ENCODE results near the gene VARS2. TPM values are rescaled to one million over a fixed set of nuclear protein-coding genes. Genes with fewer than 3 reads are reported as not detected.

Gene VARS2
- total RNA-seq, 1 experiment from 2014 or later = 39.8 TPM

DNA sequence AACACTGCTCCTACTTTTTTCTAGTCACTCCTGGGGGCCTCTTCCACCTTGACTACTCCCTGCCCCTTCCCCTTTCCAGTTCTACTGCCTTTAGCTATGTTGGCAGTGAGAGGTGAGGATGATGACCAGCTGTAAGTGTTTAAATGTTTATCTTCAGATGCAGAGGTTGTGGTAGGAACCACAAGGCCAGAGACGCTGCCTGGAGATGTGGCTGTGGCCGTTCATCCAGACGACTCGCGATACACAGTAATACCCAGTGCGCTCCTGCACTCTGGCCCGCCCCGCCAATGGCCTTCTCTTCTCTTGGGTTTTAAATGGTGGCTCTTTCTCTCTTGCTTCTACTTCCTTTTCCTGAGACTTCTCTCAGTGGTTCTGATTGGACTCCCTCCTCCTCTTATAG is 4.6 kb downstream of the VARS2 start (continued):
- TF ChIP-seq, protein P1, sequence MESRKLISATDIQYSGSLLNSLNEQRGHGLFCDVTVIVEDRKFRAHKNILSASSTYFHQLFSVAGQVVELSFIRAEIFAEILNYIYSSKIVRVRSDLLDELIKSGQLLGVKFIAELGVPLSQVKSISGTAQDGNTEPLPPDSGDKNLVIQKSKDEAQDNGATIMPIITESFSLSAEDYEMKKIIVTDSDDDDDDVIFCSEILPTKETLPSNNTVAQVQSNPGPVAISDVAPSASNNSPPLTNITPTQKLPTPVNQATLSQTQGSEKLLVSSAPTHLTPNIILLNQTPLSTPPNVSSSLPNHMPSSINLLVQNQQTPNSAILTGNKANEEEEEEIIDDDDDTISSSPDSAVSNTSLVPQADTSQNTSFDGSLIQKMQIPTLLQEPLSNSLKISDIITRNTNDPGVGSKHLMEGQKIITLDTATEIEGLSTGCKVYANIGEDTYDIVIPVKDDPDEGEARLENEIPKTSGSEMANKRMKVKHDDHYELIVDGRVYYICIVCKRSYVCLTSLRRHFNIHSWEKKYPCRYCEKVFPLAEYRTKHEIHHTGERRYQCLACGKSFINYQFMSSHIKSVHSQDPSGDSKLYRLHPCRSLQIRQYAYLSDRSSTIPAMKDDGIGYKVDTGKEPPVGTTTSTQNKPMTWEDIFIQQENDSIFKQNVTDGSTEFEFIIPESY (IDR thresholded peaks at IDR 0.05; ENCODE audit: extremely low read depth, insufficient replicate concordance, low read length) = no peak
- TF ChIP-seq, protein P2, sequence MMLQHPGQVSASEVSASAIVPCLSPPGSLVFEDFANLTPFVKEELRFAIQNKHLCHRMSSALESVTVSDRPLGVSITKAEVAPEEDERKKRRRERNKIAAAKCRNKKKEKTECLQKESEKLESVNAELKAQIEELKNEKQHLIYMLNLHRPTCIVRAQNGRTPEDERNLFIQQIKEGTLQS (IDR thresholded peaks at IDR 0.05) = no peak
- no peak for TF ChIP-seq ELF1 (IDR thresholded peaks at IDR 0.05; ENCODE audit: borderline replicate concordance, low read depth)
- TF ChIP-seq, protein P3, sequence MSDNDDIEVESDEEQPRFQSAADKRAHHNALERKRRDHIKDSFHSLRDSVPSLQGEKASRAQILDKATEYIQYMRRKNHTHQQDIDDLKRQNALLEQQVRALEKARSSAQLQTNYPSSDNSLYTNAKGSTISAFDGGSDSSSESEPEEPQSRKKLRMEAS (IDR thresholded peaks at IDR 0.05) = no peak
- no peak for TF ChIP-seq POLR2AphosphoS5 (IDR thresholded peaks at IDR 0.05; ENCODE audit: low read depth, low read length)
- TF ChIP-seq ZFX (IDR thresholded peaks at IDR 0.05) = no peak
- no peak for TF ChIP-seq EZH2 (IDR thresholded peaks at IDR 0.05)
- no peak for TF ChIP-seq SRF (IDR thresholded peaks at IDR 0.05; ENCODE audit: low read depth)
- no peak for TF ChIP-seq EGR1 (IDR thresholded peaks at IDR 0.05; ENCODE audit: low read depth)
- TF ChIP-seq CEBPB (IDR thresholded peaks at IDR 0.05; ENCODE audit: low read depth) = no peak
- no peak for TF ChIP-seq FOSL1 (IDR thresholded peaks at IDR 0.05; ENCODE audit: low read depth)
- no peak for TF ChIP-seq JUND (IDR thresholded peaks at IDR 0.05)
- TF ChIP-seq, protein P4, sequence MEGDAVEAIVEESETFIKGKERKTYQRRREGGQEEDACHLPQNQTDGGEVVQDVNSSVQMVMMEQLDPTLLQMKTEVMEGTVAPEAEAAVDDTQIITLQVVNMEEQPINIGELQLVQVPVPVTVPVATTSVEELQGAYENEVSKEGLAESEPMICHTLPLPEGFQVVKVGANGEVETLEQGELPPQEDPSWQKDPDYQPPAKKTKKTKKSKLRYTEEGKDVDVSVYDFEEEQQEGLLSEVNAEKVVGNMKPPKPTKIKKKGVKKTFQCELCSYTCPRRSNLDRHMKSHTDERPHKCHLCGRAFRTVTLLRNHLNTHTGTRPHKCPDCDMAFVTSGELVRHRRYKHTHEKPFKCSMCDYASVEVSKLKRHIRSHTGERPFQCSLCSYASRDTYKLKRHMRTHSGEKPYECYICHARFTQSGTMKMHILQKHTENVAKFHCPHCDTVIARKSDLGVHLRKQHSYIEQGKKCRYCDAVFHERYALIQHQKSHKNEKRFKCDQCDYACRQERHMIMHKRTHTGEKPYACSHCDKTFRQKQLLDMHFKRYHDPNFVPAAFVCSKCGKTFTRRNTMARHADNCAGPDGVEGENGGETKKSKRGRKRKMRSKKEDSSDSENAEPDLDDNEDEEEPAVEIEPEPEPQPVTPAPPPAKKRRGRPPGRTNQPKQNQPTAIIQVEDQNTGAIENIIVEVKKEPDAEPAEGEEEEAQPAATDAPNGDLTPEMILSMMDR (IDR thresholded peaks at IDR 0.05 in 2 of 3, conservative IDR thresholded peaks at IDR 0.05 in 1 of 3; ENCODE audit: borderline replicate concordance in 1 of 3, insufficient read depth in 1 of 3, low read depth in 2 of 3, low read length in 2 of 3) = no peak
